HCT116 (cell line): ENCODE data around the gene DIP2C. TPM values are rescaled to one million over a fixed set of nuclear protein-coding genes. Genes with fewer than 3 reads are reported as not detected.
"Not testable (repeated sequence)": the region's sequence is repeated elsewhere in the genome, so short reads cannot be mapped to it uniquely, and the experiment has no call there.

ENCODE experiments used
- ATAC-seq: fragments of 200-7000 bp; cut with Tn5 transposase; 2 replicates; pipeline ENCODE4 v1.9.1; 2020; ENCODE audit warnings: mild to moderate bottlenecking, moderate library complexity
- BruUV-seq: library from RNA; stranded (reverse); fragments of 400-500 nt; replicated peaks from 2 replicates; lab custom pipeline; 2021; lab: Mats Ljungman, UMichigan
- CTCF ChIA-PET: fragments of 300-600 bp; sonication (Branson Sonifier 250); formaldehyde crosslinking; loops from one replicate; lab custom pipeline; 2021; ENCODE audit warnings: antibody characterized with exemption; lab: Charles Lee
- POLR2A ChIA-PET: fragments of 300-600, 350-600 bp; sonication (Branson Sonifier 250); formaldehyde crosslinking; loops from one replicate; lab custom pipeline; 2021; ENCODE audit warnings: antibody characterized with exemption; lab: Charles Lee
- RAD21 ChIA-PET, 2 experiments: fragments of 300-600 bp; sonication (Branson Sonifier 250); formaldehyde crosslinking; loops; one replicate each; lab custom pipeline; 2023; ENCODE audit warnings: low total read pairs in 2 of 2; ENCODE audit not compliant: uncharacterized antibody in 2 of 2, unreplicated experiment in 2 of 2, low non-redundant PET in 1 of 2; lab: Charles Lee
- DNase-seq: peaks from one replicate; pipeline ENCODE4 v3.0.0-alpha.2; 2010; ENCODE audit warnings: low read depth, low spot score
- H2AFZ ChIP-seq: fragments of 200-600 bp; shearing (Covaris generic), sonication (generic); 2 replicates; pipeline ENCODE4 v1.6.1; 2017; ENCODE audit warnings: low read depth, mixed run types, mixed read lengths, antibody characterized with exemption, low read length; ENCODE audit not compliant: poor library complexity, severe bottlenecking
- H3K27ac ChIP-seq: 2 replicates; pipeline ENCODE4 v1.5.1; 2012; ENCODE audit warnings: low read depth, low read length
- H3K27me3 ChIP-seq: fragments of 200-600 bp; sonication (generic); 2 replicates; pipeline ENCODE4 v1.6.1; 2016; ENCODE audit warnings: mixed run types, low read length, mixed read lengths; ENCODE audit not compliant: insufficient read depth
- H3K36me3 ChIP-seq, 2 experiments: fragments of 200-500 bp in 1 of 2; fragments of 200-600 bp in 1 of 2; sonication (Bioruptor generic) in 1 of 2; sonication (generic) in 1 of 2; 2 replicates each; pipeline versions ENCODE4 v1.5.1 to v1.6.1; 2014 to 2016; ENCODE audit warnings: low read length in 2 of 2, inconsistent platforms in 1 of 2, mixed read lengths in 1 of 2, mixed run types in 1 of 2; ENCODE audit not compliant: insufficient read depth in 2 of 2, control insufficient read depth in 1 of 2
- H3K4me1 ChIP-seq, 2 experiments: fragments of 200-600 bp in 1 of 2; sonication (generic) in 1 of 2; 2 replicates each; pipeline versions ENCODE4 v1.5.1 to v1.6.1; 2012 to 2017; ENCODE audit warnings: low read length in 2 of 2, inconsistent platforms in 1 of 2, mild to moderate bottlenecking in 1 of 2, mixed read lengths in 1 of 2, mixed run types in 1 of 2, moderate library complexity in 1 of 2; ENCODE audit not compliant: insufficient read depth in 2 of 2, control insufficient read depth in 1 of 2
- H3K4me2 ChIP-seq: fragments of 200-600 bp; sonication (generic); 2 replicates; pipeline ENCODE4 v1.6.1; 2017; ENCODE audit warnings: mixed run types, low read length, mixed read lengths
- H3K4me3 ChIP-seq, 2 experiments: fragments of 200-600 bp in 1 of 2; sonication (generic) in 1 of 2; replicated peaks in 1 of 2; 2 replicates each; pipeline ENCODE4 v1.5.1; 2011 to 2016; ENCODE audit warnings: low read length in 2 of 2, control low read depth in 1 of 2, low read depth in 1 of 2, mild to moderate bottlenecking in 1 of 2, mixed read lengths in 1 of 2, mixed run types in 1 of 2
- H3K79me2 ChIP-seq: fragments of 200-600 bp; sonication (generic); 2 replicates; pipeline ENCODE4 v1.6.1; 2017; ENCODE audit warnings: mild to moderate bottlenecking, mixed run types, low read length, moderate library complexity, mixed read lengths; ENCODE audit not compliant: insufficient read depth
- H3K9ac ChIP-seq: fragments of 200-600 bp; sonication (generic); 2 replicates; pipeline ENCODE4 v1.6.1; 2016; ENCODE audit warnings: low read length, mixed read lengths
- H3K9me2 ChIP-seq: fragments of 200-600 bp; sonication (generic), shearing (Covaris generic); 2 replicates; pipeline ENCODE4 v1.6.1; 2017; ENCODE audit warnings: mixed run types, mild to moderate bottlenecking, moderate library complexity; ENCODE audit not compliant: insufficient read depth
- H3K9me3 ChIP-seq, 2 experiments: fragments of 200-500 bp in 1 of 2; fragments of 200-600 bp in 1 of 2; sonication (Bioruptor generic) in 1 of 2; sonication (generic) in 1 of 2; 2 replicates each; pipeline ENCODE4 v1.6.1; 2014 to 2017; ENCODE audit warnings: low read length in 2 of 2, mixed read lengths in 2 of 2, inconsistent platforms in 1 of 2, low read depth in 1 of 2, mild to moderate bottlenecking in 1 of 2, mixed run types in 1 of 2, moderate library complexity in 1 of 2; ENCODE audit not compliant: control insufficient read depth in 1 of 2, insufficient read depth in 1 of 2
- H4K20me1 ChIP-seq: fragments of 200-600 bp; sonication (generic), shearing (Covaris generic); 2 replicates; pipeline ENCODE4 v1.6.1; 2017; ENCODE audit warnings: mixed run types, mild to moderate bottlenecking, moderate library complexity; ENCODE audit not compliant: insufficient read depth
- ATF3 ChIP-seq: IDR thresholded peaks from 2 replicates; pipeline ENCODE4 v1.6.1; 2012
- CBX3 ChIP-seq: IDR thresholded peaks from 2 replicates; pipeline ENCODE4 v1.6.1; 2012; ENCODE audit warnings: low read depth
- JUND ChIP-seq: IDR thresholded peaks from 2 replicates; pipeline ENCODE4 v1.6.1; 2012
- MAX ChIP-seq: IDR thresholded peaks from 2 replicates; pipeline ENCODE4 v1.6.1; 2012
- POLR2A ChIP-seq: IDR thresholded peaks from 2 replicates; pipeline ENCODE4 v1.7.0; 2011; ENCODE audit warnings: borderline replicate concordance; ENCODE audit not compliant: insufficient read depth, insufficient read length; ENCODE audit errors: extremely low read depth
- REST ChIP-seq: IDR thresholded peaks from 2 replicates; pipeline ENCODE4 v1.6.1; 2012; ENCODE audit warnings: low read depth
- intact Hi-C: fragments of 100-400 bp; cut with micrococcal nuclease; formaldehyde crosslinking; loops from 2 replicates; pipeline ENCODE4 v1.10.0; 2022
- total RNA-seq: library from RNA; stranded (reverse); gene quantifications from one replicate; pipeline ENCODE4 v1.2.1, GENCODE V29; 2021; ENCODE audit not compliant: unreplicated experiment

Gene DIP2C
- total RNA-seq, 1 experiment from 2014 or later = 15.4 TPM

GRCh38 chr10:660413-660969, 29.0 kb downstream of the DIP2C start:
- H3K27me3 ChIP-seq = no peaks in the 10 kb centered on the region
- H3K9me3 ChIP-seq = no peaks in the 10 kb centered on the region
- intact Hi-C loops = no loop called here
- ATAC-seq (no peak), DNase-seq (no peak)
- no peak overlapping the region for H3K4me3 ChIP-seq
- no peaks in the 10 kb centered on the region for H3K4me1 ChIP-seq
- 0 out of 2 replicates have a peak, but pooled peaks cover 14% of the 10 kb centered on the region for H3K79me2 ChIP-seq
- no peaks in the 10 kb centered on the region for H3K36me3 ChIP-seq
- BruUV-seq = no TSS peak
- POLR2A ChIA-PET = no interaction called here
- CTCF ChIA-PET = no interaction called here
- H2AFZ ChIP-seq = no peak overlapping the region
- H3K9ac ChIP-seq = no peak overlapping the region
- no peak for TF ChIP-seq POLR2A
- TF ChIP-seq ATF3 = no peak
- H4K20me1 ChIP-seq = no peaks in the 10 kb centered on the region
- H3K4me2 ChIP-seq = no peak overlapping the region
- RAD21 ChIA-PET = no interaction called here
- no peak overlapping the region for H3K27ac ChIP-seq
- H3K9me2 ChIP-seq = no peaks in the 10 kb centered on the region

GRCh38 chr10:659688-660141, 29.8 kb downstream of the DIP2C start:
- no peak overlapping the region for H3K4me3 ChIP-seq
- no peaks in the 10 kb centered on the region for H3K27me3 ChIP-seq
- H3K4me2 ChIP-seq = no peak overlapping the region
- no peaks in the 10 kb centered on the region for H3K4me1 ChIP-seq
- no peak overlapping the region for H3K9ac ChIP-seq
- 0 out of 2 replicates have a peak, but pooled peaks cover 14% of the 10 kb centered on the region for H3K79me2 ChIP-seq
- DNase-seq (no peak), ATAC-seq (no peak)
- CTCF ChIA-PET = no interaction called here
- BruUV-seq = no TSS peak
- no peaks in the 10 kb centered on the region for H3K36me3 ChIP-seq
- RAD21 ChIA-PET = no interaction called here
- no peaks in the 10 kb centered on the region for H4K20me1 ChIP-seq
- intact Hi-C loops = no loop called here
- H3K27ac ChIP-seq = no peak overlapping the region
- POLR2A ChIA-PET = no interaction called here
- no peaks in the 10 kb centered on the region for H3K9me3 ChIP-seq
- H3K9me2 ChIP-seq = no peaks in the 10 kb centered on the region
- no peak overlapping the region for H2AFZ ChIP-seq
- TF ChIP-seq JUND (no peak), CBX3 (no peak), POLR2A (no peak), REST (no peak), MAX (no peak)

- H3K36me3 ChIP-seq, H3K4me1 ChIP-seq, BruUV-seq, H3K9me3 ChIP-seq, H3K9ac ChIP-seq, ATAC-seq, POLR2A ChIA-PET, intact Hi-C loops, H3K79me2 ChIP-seq, H3K9me2 ChIP-seq, H3K27me3 ChIP-seq, H3K27ac ChIP-seq, H2AFZ ChIP-seq, RAD21 ChIA-PET, CTCF ChIA-PET, H3K4me2 ChIP-seq, H3K4me3 ChIP-seq, DNase-seq, H4K20me1 ChIP-seq: not testable (repeated sequence)
These were observed 31.6 kb downstream of the DIP2C start for GRCh38 chr10:657816-658350.
